K562 (cell line): ENCODE data around the gene IRF2BP2. TPM values are rescaled to one million over a fixed set of nuclear protein-coding genes. Genes with fewer than 3 reads are reported as not detected.

Experiments
- CBX1 ChIP-seq: sonication (generic); IDR thresholded peaks from 2 replicates; pipeline ENCODE4 v1.6.1; 2016; ENCODE audit warnings: antibody characterized with exemption, low read depth, mild to moderate bottlenecking
- E2F6 ChIP-seq, 2 experiments: IDR thresholded peaks; 2 replicates each; pipeline ENCODE4 v1.6.1; 2011; ENCODE audit warnings: borderline replicate concordance in 1 of 2, control low read depth in 1 of 2, low read depth in 1 of 2, low read length in 1 of 2, mild to moderate bottlenecking in 1 of 2, mixed read lengths in 1 of 2, moderate library complexity in 1 of 2; ENCODE audit not compliant: insufficient read depth in 1 of 2, insufficient read length in 1 of 2, poor library complexity in 1 of 2, severe bottlenecking in 1 of 2; ENCODE audit errors: extremely low read depth in 1 of 2
- KLF6 ChIP-seq: fragments of 250-450 bp; sonication (Bioruptor Pico); IDR thresholded peaks from 2 replicates; pipeline ENCODE4 v1.4.0; 2020; ENCODE audit warnings: mild to moderate bottlenecking, moderate library complexity, borderline replicate concordance
- MITF ChIP-seq: IDR thresholded peaks from 2 replicates; pipeline ENCODE4 v1.6.1; 2014; ENCODE audit warnings: antibody characterized with exemption
- MLLT1 ChIP-seq, 2 experiments: fragments of 450-650 bp; IDR thresholded peaks; 2 replicates each; pipeline ENCODE4 v1.6.1; 2016
- RREB1 ChIP-seq: fragments of 250-450 bp; sonication (Bioruptor Pico); IDR thresholded peaks from 2 replicates; pipeline ENCODE4 v1.4.0; 2020
- SMAD4 ChIP-seq: fragments of 250-450 bp; sonication (Bioruptor Pico); conservative IDR thresholded peaks from 2 replicates; pipeline ENCODE4 v1.8.0; 2021; ENCODE audit warnings: inconsistent platforms, mild to moderate bottlenecking, moderate library complexity
- ZBED1 ChIP-seq: IDR thresholded peaks from 2 replicates; pipeline ENCODE4 v1.6.1; 2014
- ZBTB2 ChIP-seq: fragments of 450-650 bp; IDR thresholded peaks from 2 replicates; pipeline ENCODE4 v1.6.1; 2016; ENCODE audit warnings: antibody characterized with exemption
- ZNF212 ChIP-seq: fragments of 450-650 bp; formaldehyde crosslinking; IDR thresholded peaks from 2 replicates; pipeline ENCODE4 v1.4.0; 2020; ENCODE audit warnings: mild to moderate bottlenecking
- ZNF512 ChIP-seq: IDR thresholded peaks from 2 replicates; pipeline ENCODE4 v1.6.1; 2016; ENCODE audit warnings: missing genetic modification characterization, missing compliant biosample characterization
- ZNF76 ChIP-seq: fragments of 250-450 bp; sonication (Bioruptor Pico); IDR thresholded peaks from 2 replicates; pipeline ENCODE4 v1.4.0; 2020; ENCODE audit warnings: mild to moderate bottlenecking, moderate library complexity, borderline replicate concordance
- polyA plus RNA-seq, 8 experiments: library from polyadenylated mRNA; depleted of rRNA in 4 of 8; stranded (reverse) in 5 of 8; unstranded in 3 of 8; fragments of >200 nt; fragmentation: Nextera tagmentation in 2 of 8; fragmentation: Illumina TruSeq in 1 of 8; extraction: Ambion mirVana in 2 of 8; extraction: Trizol in 1 of 8; gene quantifications; 2 replicates each; pipeline versions ENCODE4 v1.2.1 to v1.2.3, GENCODE V29; 2011 to 2014; ENCODE audit warnings: inconsistent platforms in 1 of 8, missing spikeins in 1 of 8
- total RNA-seq, 7 experiments: library from RNA; depleted of rRNA in 6 of 7; stranded (reverse); fragments of >200 nt in 6 of 7; fragmentation: Illumina TruSeq in 2 of 7; extraction: Trizol in 2 of 7; gene quantifications; 2 replicates each; pipeline versions ENCODE4 v1.2.1 to v1.2.3, GENCODE V29; 2011 to 2021; ENCODE audit warnings: low replicate concordance in 1 of 7

The IRF2BP2 gene
- total and polyA plus RNA-seq, 9 of the 15 experiments (the other 6 are each of a cell fraction or from before 2014, with no cell fraction given), result 7.7 to 68.6 (median 22.1) TPM

GRCh38 chr1:234613128-234613875 is 3.3 kb upstream of the IRF2BP2 start (continued):
- TF ChIP-seq E2F6 (IDR thresholded peaks at IDR 0.05; ENCODE audit: borderline replicate concordance in 1 of 2, extremely low read depth in 1 of 2, insufficient read depth in 1 of 2, insufficient read length in 1 of 2, low read depth in 1 of 2, low read length in 1 of 2, poor library complexity in 1 of 2, severe bottlenecking in 1 of 2) (peak in 1 of 2 experiments; percentile 3), KLF6 (CRISPR knock-in tag) (peak; percentile 37; the same call in 1 of the 2 replicates), ZNF76 (CRISPR knock-in tag) (0 out of 2 replicates have a peak, but pooled peaks have one; percentile 34), ZBED1 (no peak), ZNF212 (CRISPR knock-in tag) (peak; percentile 53; the same call in 1 of the 2 replicates), CBX1 (no peak), SMAD4 (CRISPR knock-in tag) (no peak), MLLT1 (IDR thresholded peaks at IDR 0.05) (no peak), MITF (no peak), RREB1 (CRISPR knock-in tag) (no peak), ZBTB2 (no peak), ZNF512 (tag) (no peak)
